H9 (cell line): ENCODE results near the gene FAM151A. TPM values are rescaled to one million over a fixed set of nuclear protein-coding genes. Genes with fewer than 3 reads are reported as not detected.

ENCODE experiments used
- DNase-seq: peaks from one replicate; pipeline ENCODE4 v3.0.0-alpha.2; 2017
- H2AFZ ChIP-seq: one replicate; pipeline ENCODE4 v1.6.1; 2013; ENCODE audit warnings: mild to moderate bottlenecking, low read length, control low read depth, moderate library complexity
- H2AK5ac ChIP-seq: 2 replicates; pipeline ENCODE4 v1.6.1; 2013; ENCODE audit warnings: low read length, control low read depth, mixed read lengths; ENCODE audit not compliant: insufficient read length
- H2BK120ac ChIP-seq: one replicate; pipeline ENCODE4 v1.6.1; 2013; ENCODE audit warnings: low read depth, mild to moderate bottlenecking, low read length, control low read depth, inconsistent platforms; ENCODE audit not compliant: poor library complexity, severe bottlenecking
- H2BK12ac ChIP-seq: 2 replicates; pipeline ENCODE4 v1.6.1; 2013; ENCODE audit warnings: low read length, control low read depth, mixed read lengths, low read depth; ENCODE audit not compliant: insufficient read length
- H2BK15ac ChIP-seq: 2 replicates; pipeline ENCODE4 v1.6.1; 2013; ENCODE audit warnings: low read depth, low read length, control low read depth
- H2BK20ac ChIP-seq: one replicate; pipeline ENCODE4 v1.6.1; 2013; ENCODE audit warnings: low read depth, mild to moderate bottlenecking, low read length, control low read depth, inconsistent platforms; ENCODE audit not compliant: poor library complexity, severe bottlenecking
- H2BK5ac ChIP-seq: 2 replicates; pipeline ENCODE4 v1.6.1; 2013; ENCODE audit warnings: low read length, control low read depth, mixed read lengths; ENCODE audit not compliant: insufficient read length
- H3K14ac ChIP-seq: 2 replicates; pipeline ENCODE4 v1.6.1; 2013; ENCODE audit warnings: low read length, control low read depth; ENCODE audit not compliant: insufficient read depth
- H3K18ac ChIP-seq: 2 replicates; pipeline ENCODE4 v1.6.1; 2013; ENCODE audit warnings: low read depth, mild to moderate bottlenecking, mixed read lengths, low read length, control low read depth; ENCODE audit not compliant: insufficient read length
- H3K23ac ChIP-seq: 2 replicates; pipeline ENCODE4 v1.6.1; 2013; ENCODE audit warnings: low read length, control low read depth, mixed read lengths, low read depth; ENCODE audit not compliant: insufficient read length
- H3K23me2 ChIP-seq: 2 replicates; pipeline ENCODE4 v1.6.1; 2013; ENCODE audit warnings: low read depth, mild to moderate bottlenecking, mixed read lengths, low read length, control low read depth; ENCODE audit not compliant: insufficient read length, poor library complexity, severe bottlenecking
- H3K27ac ChIP-seq: 2 replicates; pipeline ENCODE4 v1.5.1; 2013; ENCODE audit warnings: low read length, control low read depth, mixed read lengths, low read depth; ENCODE audit not compliant: insufficient read length
- H3K27me3 ChIP-seq: 2 replicates; pipeline ENCODE4 v1.6.1; 2013; ENCODE audit warnings: low read length, control low read depth, inconsistent platforms; ENCODE audit not compliant: insufficient read depth
- H3K4ac ChIP-seq: 2 replicates; pipeline ENCODE4 v1.6.1; 2013; ENCODE audit warnings: low read depth, mild to moderate bottlenecking, control low read depth, inconsistent platforms, low read length, moderate library complexity
- H3K4me1 ChIP-seq: 2 replicates; pipeline ENCODE4 v1.6.1; 2013; ENCODE audit warnings: low read length, control low read depth, inconsistent platforms; ENCODE audit not compliant: insufficient read depth
- H3K4me2 ChIP-seq: 2 replicates; pipeline ENCODE4 v1.6.1; 2013; ENCODE audit warnings: low read length, control low read depth, mixed read lengths; ENCODE audit not compliant: insufficient read length, insufficient read depth
- H3K56ac ChIP-seq: 2 replicates; pipeline ENCODE4 v1.6.1; 2013; ENCODE audit warnings: low read depth, mild to moderate bottlenecking, mixed read lengths, low read length, control low read depth; ENCODE audit not compliant: insufficient read length
- H3K79me1 ChIP-seq: 2 replicates; pipeline ENCODE4 v1.6.1; 2013; ENCODE audit warnings: low read depth, mild to moderate bottlenecking, moderate library complexity, low read length, control low read depth, inconsistent platforms; ENCODE audit not compliant: insufficient read depth, poor library complexity, severe bottlenecking
- H3K79me2 ChIP-seq: 2 replicates; pipeline ENCODE4 v1.6.1; 2013; ENCODE audit warnings: low read length, control low read depth, inconsistent platforms; ENCODE audit not compliant: insufficient read depth
- H3K9ac ChIP-seq: 2 replicates; pipeline ENCODE4 v1.6.1; 2013; ENCODE audit warnings: low read length, control low read depth, mixed read lengths; ENCODE audit not compliant: insufficient read length; ENCODE audit errors: extremely low read depth
- H3K9me3 ChIP-seq: one replicate; pipeline ENCODE4 v1.6.1; 2013; ENCODE audit warnings: low read depth, low read length, inconsistent platforms; ENCODE audit not compliant: control insufficient read depth
- H3T11ph ChIP-seq: one replicate; pipeline ENCODE4 v1.6.1; 2013; ENCODE audit warnings: mild to moderate bottlenecking, low read length, control low read depth, inconsistent platforms
- H4K20me1 ChIP-seq: one replicate; pipeline ENCODE4 v1.6.1; 2013; ENCODE audit not compliant: control insufficient read depth, insufficient read length, insufficient read depth
- H4K5ac ChIP-seq: 2 replicates; pipeline ENCODE4 v1.6.1; 2013; ENCODE audit warnings: low read depth, mild to moderate bottlenecking, mixed read lengths, low read length, control low read depth; ENCODE audit not compliant: insufficient read length
- H4K8ac ChIP-seq: replicated peaks from 2 replicates; pipeline ENCODE4 v1.6.1; 2013; ENCODE audit warnings: low read length, control low read depth, mixed read lengths, low read depth; ENCODE audit not compliant: insufficient read length
- H4K91ac ChIP-seq: 2 replicates; pipeline ENCODE4 v1.6.1; 2013; ENCODE audit warnings: low read depth, mild to moderate bottlenecking, moderate library complexity, mixed read lengths, low read length, control low read depth; ENCODE audit not compliant: insufficient read length
- H3K27ac Mint-ChIP-seq, 3 experiments: 2 replicates in 2 of 3; 3 replicates in 1 of 3; pipeline ENCODE4 v1.8.0; 2020 to 2021; ENCODE audit warnings: mixed read lengths in 3 of 3, mild to moderate bottlenecking in 1 of 3, moderate library complexity in 1 of 3
- H3K27me3 Mint-ChIP-seq: 2 replicates; pipeline ENCODE4 v1.8.0; 2021; ENCODE audit warnings: low read depth, mild to moderate bottlenecking, moderate library complexity, mixed read lengths
- H3K36me3 Mint-ChIP-seq, 3 experiments: 2 replicates in 2 of 3; 3 replicates in 1 of 3; pipeline ENCODE4 v1.8.0; 2020 to 2021; ENCODE audit warnings: low read depth in 3 of 3, mixed read lengths in 3 of 3; ENCODE audit not compliant: insufficient read depth in 1 of 3
- H3K4me1 Mint-ChIP-seq, 2 experiments: 2 replicates each; pipeline ENCODE4 v1.8.0; 2020; ENCODE audit warnings: mixed read lengths in 2 of 2
- H3K4me3 Mint-ChIP-seq, 2 experiments: 2 replicates in 1 of 2; 3 replicates in 1 of 2; pipeline ENCODE4 v1.8.0; 2020 to 2021; ENCODE audit warnings: mild to moderate bottlenecking in 2 of 2, mixed read lengths in 2 of 2, moderate library complexity in 1 of 2
- H3K9me3 Mint-ChIP-seq, 2 experiments: 2 replicates in 1 of 2; 3 replicates in 1 of 2; pipeline ENCODE4 v1.8.0; 2020; ENCODE audit warnings: mild to moderate bottlenecking in 2 of 2, mixed read lengths in 2 of 2, moderate library complexity in 1 of 2
- CTCF ChIP-seq: fragments of 200-600 bp; sonication (generic); conservative IDR thresholded peaks from 3 replicates; pipeline ENCODE4 v1.8.0; 2021; ENCODE audit warnings: antibody characterized with exemption, mild to moderate bottlenecking
- WGBS: extraction: QIAGEN DNeasy Blood & Tissue Kit; methylation state at CpG from one replicate; pipeline ENCODE4 v1.1.7; 2013; ENCODE audit warnings: missing lambda C conversion rate, low lambda C conversion rate, mixed read lengths; ENCODE audit not compliant: insufficient read length; ENCODE audit errors: extremely low coverage; 5-methylcytosine and 5-hydroxymethylcytosine counted together
- total RNA-seq: library from RNA; stranded (reverse); gene quantifications from 2 replicates; pipeline ENCODE4 v1.2.1, GENCODE V29; 2021

The FAM151A gene
- total RNA-seq, 1 experiment from 2014 or later, result not detected

- Histone ChIP-seq H2BK15ac (no peak overlapping the region), H3K4me2 (no peak overlapping the region), H3K18ac (no peak overlapping the region), H3K9me3 (no peaks in the 10 kb centered on the region), H2BK5ac (no peak overlapping the region), H3T11ph (no peak overlapping the region), H2AFZ (no peak overlapping the region), H4K20me1 (no peaks in the 10 kb centered on the region), H3K4me1 (peaks cover 18% of the 10 kb centered on the region; the same call in 1 of the 2 replicates), H2AK5ac (no peak overlapping the region), H2BK12ac (no peak overlapping the region), H3K4ac (no peak overlapping the region), H3K9ac (no peak overlapping the region), H4K5ac (no peak overlapping the region), H3K79me2 (no peaks in the 10 kb centered on the region), H2BK20ac (no peak overlapping the region), H3K56ac (no peak overlapping the region), H3K14ac (no peak overlapping the region), H3K23ac (no peak overlapping the region), H2BK120ac (no peak overlapping the region), H3K27me3 (no peaks in the 10 kb centered on the region), H3K23me2 (no peaks in the 10 kb centered on the region), H4K91ac (no peak overlapping the region), H4K8ac (no peak overlapping the region), H3K79me1 (no peaks in the 10 kb centered on the region), H3K27ac (no peak overlapping the region)
- H3K36me3 Mint-ChIP-seq, result no peaks in the 10 kb centered on the region
- H3K27ac Mint-ChIP-seq, result peak overlapping the region in 1 of 3 experiments; percentile 57; a peak in 3 of 7 replicates
- no peak for DNase-seq
- peaks cover 55 to 64% of the 10 kb centered on the region in 2 experiments for H3K4me1 Mint-ChIP-seq
- no peak overlapping the region for H3K4me3 Mint-ChIP-seq
- no peaks in the 10 kb centered on the region for H3K27me3 Mint-ChIP-seq
- no peaks in the 10 kb centered on the region for H3K9me3 Mint-ChIP-seq
- WGBS, result no CpG with 5 or more reads among the region's 12 CpGs
- no peak for TF ChIP-seq CTCF
Measured at GRCh38 chr1:54574158-54574778, 49.1 kb downstream of the FAM151A start.
